HL-60 (cell line): ENCODE results near the gene EXOSC9.

Source experiments
- CTCF ChIP-seq: IDR thresholded peaks from one replicate; pipeline ENCODE4 v1.5.1; 2011; ENCODE audit warnings: low read length, control low read depth, inconsistent platforms; ENCODE audit not compliant: insufficient read depth
- GABPA ChIP-seq: IDR thresholded peaks from 2 replicates; pipeline ENCODE4 v1.6.1; 2012; ENCODE audit warnings: low read depth
- POLR2AphosphoS5 ChIP-seq: IDR thresholded peaks from 2 replicates; pipeline ENCODE4 v1.6.1; 2012; ENCODE audit warnings: low read depth
- TF ChIP-seq, protein P1 (sequence below): IDR thresholded peaks from 2 replicates; pipeline ENCODE4 v1.6.1; 2012; ENCODE audit warnings: low read depth; ENCODE audit not compliant: insufficient replicate concordance

DNA sequence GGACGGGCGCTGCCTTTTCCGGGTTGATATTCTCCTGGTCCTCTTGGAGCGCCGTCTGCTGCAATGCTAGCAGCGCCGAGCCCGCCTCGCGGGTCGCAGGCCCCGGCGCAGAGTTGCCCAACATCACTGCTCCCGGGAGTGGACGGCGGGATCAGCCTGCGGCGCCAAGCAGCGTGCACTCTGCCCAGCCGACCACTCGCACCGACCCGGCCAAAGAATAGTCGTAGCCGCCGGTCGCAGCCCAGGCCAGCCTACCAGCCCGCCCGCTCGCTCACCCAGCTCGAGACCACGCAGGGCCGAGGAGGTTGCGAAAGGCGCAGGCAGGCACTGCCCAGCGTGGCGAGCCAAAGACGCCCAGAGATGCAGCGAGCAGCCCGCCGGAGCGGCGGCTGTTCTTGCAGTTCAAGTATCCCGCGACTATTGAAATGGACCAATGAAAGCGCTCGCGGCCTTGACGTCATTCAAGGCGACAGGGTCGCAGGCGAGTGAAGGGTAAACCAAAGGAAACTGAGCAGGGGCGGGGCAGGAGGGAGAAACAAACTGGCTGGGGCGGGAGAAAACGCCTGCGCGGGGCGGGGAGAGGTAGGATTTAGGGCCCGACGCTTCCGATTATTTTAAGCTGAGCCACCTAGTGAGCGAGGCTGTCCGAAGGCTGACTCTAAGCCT is 22.5 kb downstream of the EXOSC9 start, which contains the start of gene CCNA2:
- TF ChIP-seq CTCF, result no peak
- peak; percentile 94 for TF ChIP-seq POLR2AphosphoS5
- no peak for TF ChIP-seq GABPA
- TF ChIP-seq, protein P1, sequence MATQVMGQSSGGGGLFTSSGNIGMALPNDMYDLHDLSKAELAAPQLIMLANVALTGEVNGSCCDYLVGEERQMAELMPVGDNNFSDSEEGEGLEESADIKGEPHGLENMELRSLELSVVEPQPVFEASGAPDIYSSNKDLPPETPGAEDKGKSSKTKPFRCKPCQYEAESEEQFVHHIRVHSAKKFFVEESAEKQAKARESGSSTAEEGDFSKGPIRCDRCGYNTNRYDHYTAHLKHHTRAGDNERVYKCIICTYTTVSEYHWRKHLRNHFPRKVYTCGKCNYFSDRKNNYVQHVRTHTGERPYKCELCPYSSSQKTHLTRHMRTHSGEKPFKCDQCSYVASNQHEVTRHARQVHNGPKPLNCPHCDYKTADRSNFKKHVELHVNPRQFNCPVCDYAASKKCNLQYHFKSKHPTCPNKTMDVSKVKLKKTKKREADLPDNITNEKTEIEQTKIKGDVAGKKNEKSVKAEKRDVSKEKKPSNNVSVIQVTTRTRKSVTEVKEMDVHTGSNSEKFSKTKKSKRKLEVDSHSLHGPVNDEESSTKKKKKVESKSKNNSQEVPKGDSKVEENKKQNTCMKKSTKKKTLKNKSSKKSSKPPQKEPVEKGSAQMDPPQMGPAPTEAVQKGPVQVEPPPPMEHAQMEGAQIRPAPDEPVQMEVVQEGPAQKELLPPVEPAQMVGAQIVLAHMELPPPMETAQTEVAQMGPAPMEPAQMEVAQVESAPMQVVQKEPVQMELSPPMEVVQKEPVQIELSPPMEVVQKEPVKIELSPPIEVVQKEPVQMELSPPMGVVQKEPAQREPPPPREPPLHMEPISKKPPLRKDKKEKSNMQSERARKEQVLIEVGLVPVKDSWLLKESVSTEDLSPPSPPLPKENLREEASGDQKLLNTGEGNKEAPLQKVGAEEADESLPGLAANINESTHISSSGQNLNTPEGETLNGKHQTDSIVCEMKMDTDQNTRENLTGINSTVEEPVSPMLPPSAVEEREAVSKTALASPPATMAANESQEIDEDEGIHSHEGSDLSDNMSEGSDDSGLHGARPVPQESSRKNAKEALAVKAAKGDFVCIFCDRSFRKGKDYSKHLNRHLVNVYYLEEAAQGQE, result peak; percentile 51
